ENCODE data around the gene FAM83C.

The FAM83C gene

DNA sequence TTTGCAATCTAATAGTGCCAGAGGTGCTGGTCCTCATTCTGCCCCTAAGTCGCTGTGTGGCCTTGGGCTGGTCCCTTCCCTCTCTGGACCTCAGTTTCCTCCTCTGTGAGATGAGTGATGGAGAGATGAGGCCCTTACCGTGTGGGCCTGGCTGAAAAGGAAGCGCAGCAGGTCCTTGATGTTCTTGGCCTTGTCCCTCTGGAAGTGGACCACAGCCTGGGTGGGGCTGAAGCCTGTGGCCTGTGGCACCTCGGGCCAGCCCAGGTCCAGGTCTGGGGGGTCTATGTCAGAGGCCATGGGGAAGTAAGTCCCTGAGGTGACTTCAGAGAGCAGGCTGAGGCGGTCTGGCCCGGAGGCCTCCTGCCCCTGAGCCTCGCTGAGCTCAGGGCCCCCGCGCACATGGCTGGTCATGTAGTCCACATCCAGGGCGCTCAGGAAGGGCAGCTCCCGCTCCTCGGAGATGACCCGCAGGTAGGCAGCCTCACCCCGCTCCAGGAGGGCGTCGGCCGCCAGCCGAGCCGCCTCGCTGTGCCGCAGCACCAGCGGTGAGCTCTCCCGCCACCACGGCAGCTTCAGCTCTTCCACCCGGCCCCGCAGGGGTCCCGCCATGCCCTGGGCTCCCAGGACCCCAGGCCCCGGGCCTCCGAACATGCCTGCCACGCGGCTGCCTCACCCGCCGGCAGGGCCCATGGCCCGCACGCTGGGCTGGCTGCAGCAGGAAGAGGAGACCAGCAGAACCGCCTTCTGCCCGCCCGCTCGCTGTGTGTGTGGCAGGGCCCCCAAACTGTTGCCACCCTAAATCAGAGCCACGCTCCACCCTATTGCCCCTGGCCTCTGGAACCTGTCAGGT is at the start of gene FAM83C:
TSS of gene FAM83C (minus strand) at position 772 of the 850 bp plus-strand sequence. CDS start at position 651, 121 bp downstream.
- H3K4me3 ChIP-seq (ENCODE audit: low read length) = no peak within 1 kb of the TSS
- no peak for DNase-seq (ENCODE audit: low read depth)

DNA sequence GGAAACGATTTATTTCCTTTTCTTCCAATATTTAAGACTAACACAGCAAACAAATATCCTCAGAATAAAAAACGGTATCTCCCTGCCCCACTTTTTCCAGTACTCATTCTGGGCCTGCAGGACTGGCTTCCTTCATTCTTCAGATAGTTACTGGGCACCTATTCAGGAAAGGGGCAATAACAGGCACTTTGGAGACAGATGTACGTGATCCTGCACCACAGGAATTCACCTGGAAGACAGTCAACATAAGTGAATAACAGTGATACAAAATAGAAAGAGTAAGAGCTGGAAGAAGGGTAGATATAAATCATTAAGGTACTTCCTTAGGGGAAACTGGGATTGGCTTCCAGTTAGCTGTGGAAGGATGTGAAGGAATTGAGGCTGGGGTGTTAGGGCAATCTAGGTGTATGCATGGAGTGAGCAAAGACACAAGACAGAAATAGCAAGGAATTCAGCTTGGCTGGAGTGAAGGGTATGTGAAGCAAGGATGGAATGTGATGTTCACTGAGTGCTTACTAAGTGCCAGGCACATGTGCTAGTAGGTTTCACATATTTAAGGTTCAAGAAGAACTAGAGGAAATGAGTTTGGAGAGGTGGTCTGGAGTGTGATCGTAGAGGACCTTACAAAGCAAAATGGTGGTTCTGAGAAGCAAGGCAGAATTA is 49.3 kb upstream of the FAM83C start:
- TF ChIP-seq, protein P1, sequence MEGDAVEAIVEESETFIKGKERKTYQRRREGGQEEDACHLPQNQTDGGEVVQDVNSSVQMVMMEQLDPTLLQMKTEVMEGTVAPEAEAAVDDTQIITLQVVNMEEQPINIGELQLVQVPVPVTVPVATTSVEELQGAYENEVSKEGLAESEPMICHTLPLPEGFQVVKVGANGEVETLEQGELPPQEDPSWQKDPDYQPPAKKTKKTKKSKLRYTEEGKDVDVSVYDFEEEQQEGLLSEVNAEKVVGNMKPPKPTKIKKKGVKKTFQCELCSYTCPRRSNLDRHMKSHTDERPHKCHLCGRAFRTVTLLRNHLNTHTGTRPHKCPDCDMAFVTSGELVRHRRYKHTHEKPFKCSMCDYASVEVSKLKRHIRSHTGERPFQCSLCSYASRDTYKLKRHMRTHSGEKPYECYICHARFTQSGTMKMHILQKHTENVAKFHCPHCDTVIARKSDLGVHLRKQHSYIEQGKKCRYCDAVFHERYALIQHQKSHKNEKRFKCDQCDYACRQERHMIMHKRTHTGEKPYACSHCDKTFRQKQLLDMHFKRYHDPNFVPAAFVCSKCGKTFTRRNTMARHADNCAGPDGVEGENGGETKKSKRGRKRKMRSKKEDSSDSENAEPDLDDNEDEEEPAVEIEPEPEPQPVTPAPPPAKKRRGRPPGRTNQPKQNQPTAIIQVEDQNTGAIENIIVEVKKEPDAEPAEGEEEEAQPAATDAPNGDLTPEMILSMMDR (conservative IDR thresholded peaks at IDR 0.05; ENCODE audit: low read length) = no peak
- H3K4me3 ChIP-seq (ENCODE audit: low read length) = no peak overlapping the region
- peak; percentile 75 for DNase-seq (ENCODE audit: low read depth)

More for the DNA sequence above, at the start of gene FAM83C:
- TF ChIP-seq, protein P1 (conservative IDR thresholded peaks at IDR 0.05; ENCODE audit: low read length) = no peak

DNA sequence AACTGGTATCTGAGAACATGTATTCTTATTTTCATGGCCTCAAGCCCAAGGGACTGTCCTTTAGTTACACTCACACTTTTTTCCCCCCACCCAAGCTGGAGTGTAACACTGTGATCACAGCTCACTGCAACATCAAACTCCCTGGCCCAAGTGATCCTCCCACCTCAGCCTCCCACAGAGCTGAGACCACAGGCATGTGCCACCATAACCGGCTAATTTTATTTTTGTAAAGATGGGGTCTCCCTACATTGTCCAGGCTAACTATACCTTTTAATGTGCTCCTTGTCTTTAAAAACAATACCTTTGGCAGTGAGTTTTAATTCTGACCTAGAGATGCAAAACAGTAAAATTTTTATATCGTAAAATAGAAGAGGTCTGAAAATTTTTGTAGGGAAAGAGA is 48.2 kb upstream of the FAM83C start:
- H3K4me3 ChIP-seq (ENCODE audit: low read length) = no peak overlapping the region
- no peak for DNase-seq (ENCODE audit: low read depth)
- TF ChIP-seq, protein P1 (conservative IDR thresholded peaks at IDR 0.05; ENCODE audit: low read length) = no peak

DNA sequence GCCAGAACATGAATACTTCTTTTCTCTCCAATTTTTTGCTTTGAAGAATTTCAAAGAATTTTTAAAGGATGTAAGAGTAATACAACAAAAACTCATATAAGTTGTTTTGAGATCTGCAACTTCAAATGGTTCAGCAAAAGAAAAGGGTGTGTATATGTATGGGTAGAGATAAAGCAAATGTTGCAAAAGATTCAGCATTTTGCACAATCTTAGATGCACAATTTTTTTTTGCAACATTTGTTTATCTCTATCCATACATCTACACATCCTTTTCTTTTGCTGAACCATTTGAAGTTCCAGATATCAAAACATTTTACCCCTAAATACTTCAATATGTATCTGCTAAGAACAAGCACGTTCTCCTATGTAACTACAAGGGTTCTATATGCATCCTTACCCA is 47.4 kb upstream of the FAM83C start:
- TF ChIP-seq, protein P1 (conservative IDR thresholded peaks at IDR 0.05; ENCODE audit: low read length) = no peak
- no peak for DNase-seq (ENCODE audit: low read depth)

DNA sequence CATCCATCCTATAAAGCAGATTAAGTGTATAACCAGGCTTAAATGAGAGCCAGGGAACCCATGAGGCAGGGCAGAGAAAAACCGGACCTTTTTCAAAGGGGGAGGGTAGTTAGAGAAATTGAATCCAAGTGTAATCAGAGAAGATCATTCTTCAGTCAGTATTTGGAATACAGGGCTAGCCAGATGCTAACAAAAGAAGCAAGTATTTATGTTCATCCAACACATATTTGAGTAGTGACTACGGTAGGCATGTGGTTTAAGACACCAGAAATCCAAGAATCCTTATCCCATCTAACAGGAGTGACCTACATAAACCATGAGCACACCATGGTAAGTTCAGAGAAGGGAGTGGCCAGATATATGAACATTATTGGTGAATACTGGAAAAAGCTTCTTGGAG is 46.8 kb upstream of the FAM83C start:
- TF ChIP-seq, protein P1 (conservative IDR thresholded peaks at IDR 0.05; ENCODE audit: low read length) = 0 out of 2 replicates have a peak, but pooled peaks have one; percentile 5
- DNase-seq (ENCODE audit: low read depth) = peak; percentile 97
- no peak overlapping the region for H3K4me3 ChIP-seq (ENCODE audit: low read length)

More for the DNA sequence above, 47.4 kb upstream of the FAM83C start:
- no peak overlapping the region for H3K4me3 ChIP-seq (ENCODE audit: low read length)

DNA sequence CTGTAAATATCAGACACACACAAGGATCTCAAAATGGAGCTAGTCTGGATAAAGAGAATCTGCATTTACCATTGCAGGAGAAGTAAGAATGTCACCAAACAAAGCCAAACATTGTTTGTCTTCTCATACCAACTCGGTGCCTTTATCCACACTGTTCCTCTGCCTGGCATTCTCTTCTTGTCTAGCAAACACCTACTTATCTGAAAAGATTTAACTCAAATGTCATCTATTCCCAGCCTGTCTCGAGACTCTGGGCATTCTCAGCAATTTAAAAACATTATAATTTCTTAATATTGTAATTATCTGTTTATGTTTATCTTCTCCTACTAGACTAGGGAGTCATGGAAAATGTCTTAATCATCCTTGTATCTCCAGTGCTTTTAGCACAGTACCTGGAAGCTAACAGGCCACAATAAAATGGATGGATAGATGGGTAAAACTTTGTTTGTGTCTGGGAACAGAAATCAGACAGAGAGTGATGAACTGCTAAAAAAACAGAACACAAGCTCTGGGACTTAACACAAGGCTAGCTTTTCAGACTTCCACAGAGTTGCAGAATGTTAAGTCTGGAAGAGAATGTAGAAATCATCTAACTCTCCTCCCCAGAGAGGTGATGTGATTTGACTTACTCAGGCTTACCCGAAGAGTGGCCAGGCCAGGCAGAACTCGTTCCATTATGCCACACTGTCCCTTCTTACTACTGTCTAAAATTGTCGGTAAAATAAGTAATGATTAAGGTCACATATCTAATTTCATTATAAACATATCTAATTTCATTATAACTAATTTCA is 42.3 kb upstream of the FAM83C start:
- TF ChIP-seq, protein P1 (conservative IDR thresholded peaks at IDR 0.05; ENCODE audit: low read length) = no peak
- DNase-seq (ENCODE audit: low read depth) = no peak
- no peak overlapping the region for H3K4me3 ChIP-seq (ENCODE audit: low read length)
